WTC11 (cell line): ENCODE data around the gene PTPRN2.

ENCODE experiments used
- ATF3 ChIP-seq: sonication (generic); formaldehyde crosslinking; conservative IDR thresholded peaks from 2 replicates; pipeline ENCODE4 v1.8.1; 2022; ENCODE audit warnings: mild to moderate bottlenecking, missing genetic modification reagents
- ATF6 ChIP-seq: sonication (generic); formaldehyde crosslinking; IDR thresholded peaks from 2 replicates; pipeline ENCODE4 v1.8.1; 2023; ENCODE audit warnings: mild to moderate bottlenecking, missing genetic modification reagents
- E2F4 ChIP-seq: sonication (generic); formaldehyde crosslinking; IDR thresholded peaks from 2 replicates; pipeline ENCODE4 v1.8.1; 2022; ENCODE audit warnings: low read depth, mild to moderate bottlenecking, moderate library complexity, missing genetic modification reagents, borderline replicate concordance
- ETV6 ChIP-seq: sonication (generic); formaldehyde crosslinking; IDR thresholded peaks from 2 replicates; pipeline ENCODE4 v1.8.1; 2022; ENCODE audit warnings: mild to moderate bottlenecking, missing genetic modification reagents
- HMGA2 ChIP-seq: fragments of 250-450 bp; sonication (Bioruptor Pico); IDR thresholded peaks from 2 replicates; pipeline ENCODE4 v1.4.0; 2021; ENCODE audit warnings: mild to moderate bottlenecking, moderate library complexity
- PRDM15 ChIP-seq: sonication (generic); formaldehyde crosslinking; IDR thresholded peaks from 2 replicates; pipeline ENCODE4 v1.8.0; 2022; ENCODE audit warnings: missing genetic modification reagents
- SMAD3 ChIP-seq: sonication (generic); formaldehyde crosslinking; IDR thresholded peaks from 2 replicates; pipeline ENCODE4 v1.8.0; 2022; ENCODE audit warnings: missing genetic modification reagents, mild to moderate bottlenecking, borderline replicate concordance
- TEAD4 ChIP-seq: sonication (generic); formaldehyde crosslinking; IDR thresholded peaks from 2 replicates; pipeline ENCODE4 v1.8.0; 2022; ENCODE audit warnings: mild to moderate bottlenecking, missing genetic modification reagents
- USF1 ChIP-seq: sonication (generic); formaldehyde crosslinking; IDR thresholded peaks from 2 replicates; pipeline ENCODE4 v1.8.0; 2022; ENCODE audit warnings: mild to moderate bottlenecking, missing genetic modification reagents
- TF ChIP-seq, protein P1 (sequence below): sonication (generic); formaldehyde crosslinking; IDR thresholded peaks from 2 replicates; pipeline ENCODE4 v1.8.0; 2022; ENCODE audit warnings: mild to moderate bottlenecking, missing genetic modification reagents
- TF ChIP-seq, protein P2 (sequence below): fragments of 200-600 bp; IDR thresholded peaks from 2 replicates; pipeline ENCODE4 v1.8.0; 2022; ENCODE audit warnings: antibody characterized with exemption

GRCh38 chr7:157908006-157908782, 679.4 kb downstream of the PTPRN2 start:
- TF ChIP-seq, protein P1, sequence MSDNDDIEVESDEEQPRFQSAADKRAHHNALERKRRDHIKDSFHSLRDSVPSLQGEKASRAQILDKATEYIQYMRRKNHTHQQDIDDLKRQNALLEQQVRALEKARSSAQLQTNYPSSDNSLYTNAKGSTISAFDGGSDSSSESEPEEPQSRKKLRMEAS (CRISPR knock-in tag) = no peak
- TF ChIP-seq ATF6 (CRISPR knock-in tag) (no peak), ETV6 (no peak), PRDM15 (CRISPR knock-in tag) (no peak), HMGA2 (CRISPR knock-in tag) (no peak), E2F4 (no peak), TEAD4 (CRISPR knock-in tag) (no peak), SMAD3 (CRISPR knock-in tag) (no peak), ATF3 (no peak), USF1 (CRISPR knock-in tag) (no peak)
- TF ChIP-seq, protein P2, sequence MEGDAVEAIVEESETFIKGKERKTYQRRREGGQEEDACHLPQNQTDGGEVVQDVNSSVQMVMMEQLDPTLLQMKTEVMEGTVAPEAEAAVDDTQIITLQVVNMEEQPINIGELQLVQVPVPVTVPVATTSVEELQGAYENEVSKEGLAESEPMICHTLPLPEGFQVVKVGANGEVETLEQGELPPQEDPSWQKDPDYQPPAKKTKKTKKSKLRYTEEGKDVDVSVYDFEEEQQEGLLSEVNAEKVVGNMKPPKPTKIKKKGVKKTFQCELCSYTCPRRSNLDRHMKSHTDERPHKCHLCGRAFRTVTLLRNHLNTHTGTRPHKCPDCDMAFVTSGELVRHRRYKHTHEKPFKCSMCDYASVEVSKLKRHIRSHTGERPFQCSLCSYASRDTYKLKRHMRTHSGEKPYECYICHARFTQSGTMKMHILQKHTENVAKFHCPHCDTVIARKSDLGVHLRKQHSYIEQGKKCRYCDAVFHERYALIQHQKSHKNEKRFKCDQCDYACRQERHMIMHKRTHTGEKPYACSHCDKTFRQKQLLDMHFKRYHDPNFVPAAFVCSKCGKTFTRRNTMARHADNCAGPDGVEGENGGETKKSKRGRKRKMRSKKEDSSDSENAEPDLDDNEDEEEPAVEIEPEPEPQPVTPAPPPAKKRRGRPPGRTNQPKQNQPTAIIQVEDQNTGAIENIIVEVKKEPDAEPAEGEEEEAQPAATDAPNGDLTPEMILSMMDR = no peak
